PC-3 (cell line): ENCODE data around the gene CXXC5.

Experiments
- CTCF ChIP-seq: fragments of 300-600 bp; sonication (generic); conservative IDR thresholded peaks from 2 replicates; pipeline ENCODE4 v1.5.1; 2017; ENCODE audit warnings: antibody characterized with exemption, low read depth, mild to moderate bottlenecking, low read length
- EZH2 ChIP-seq: fragments of 300-600 bp; sonication (generic); IDR thresholded peaks from one replicate; pipeline ENCODE4 v1.6.1; 2017; ENCODE audit warnings: antibody characterized with exemption, mild to moderate bottlenecking, low read length; ENCODE audit not compliant: unreplicated experiment

- no peak for TF ChIP-seq CTCF
- TF ChIP-seq EZH2, result no peak
These were observed 29.0 kb downstream of the CXXC5 start for GRCh38 chr5:139676951-139677735.
